HG03025 (cell line): ENCODE measurements around the gene FAHD1.
"Not testable (repeated sequence)": the region's sequence is repeated elsewhere in the genome, so short reads cannot be mapped to it uniquely, and the experiment has no call there.

Experiments
- ATAC-seq: cut with Tn5 transposase; IDR thresholded peaks from one replicate; pipeline ENCODE4 v1.9.1; 2021; ENCODE audit warnings: mild to moderate bottlenecking, moderate library complexity; ENCODE audit not compliant: unreplicated experiment, low FRiP score

The FAHD1 gene

GRCh38 chr16:1788708-1789100 lies 38.3 kb upstream of the FAHD1 start:
- no peak for ATAC-seq

GRCh38 chr16:1789643-1790045 lies 37.4 kb upstream of the FAHD1 start:
- ATAC-seq = no peak

GRCh38 chr16:1790261-1790610 lies 36.8 kb upstream of the FAHD1 start:
- ATAC-seq = no peak

- no peak for ATAC-seq
Measured at GRCh38 chr16:1790611-1791255, 36.3 kb upstream of the FAHD1 start.

GRCh38 chr16:1791256-1791942 lies 35.6 kb upstream of the FAHD1 start:
- no peak for ATAC-seq

GRCh38 chr16:1791943-1792812 lies 34.8 kb upstream of the FAHD1 start:
- ATAC-seq = no peak

GRCh38 chr16:1792836-1793577 lies 34.0 kb upstream of the FAHD1 start:
- no peak for ATAC-seq

GRCh38 chr16:1793578-1794220 lies 33.3 kb upstream of the FAHD1 start, which contains the start of gene IGFALS:
Gene IGFALS, minus strand, starts transcription at chr16:1793705. Its CDS starts 53 bp downstream, at chr16:1793652.
- ATAC-seq = no peak

GRCh38 chr16:1794221-1794871 lies 32.7 kb upstream of the FAHD1 start:
- no peak for ATAC-seq

- no peak for ATAC-seq
Measured at GRCh38 chr16:1794908-1795666, 31.9 kb upstream of the FAHD1 start.

GRCh38 chr16:1799263-1799662 lies 27.7 kb upstream of the FAHD1 start:
- not testable (repeated sequence) for ATAC-seq

GRCh38 chr16:1800701-1801100 lies 26.3 kb upstream of the FAHD1 start:
- no peak for ATAC-seq

- no peak for ATAC-seq
Measured at GRCh38 chr16:1807626-1808025, 19.4 kb upstream of the FAHD1 start.

GRCh38 chr16:1808691-1809090 lies 18.3 kb upstream of the FAHD1 start:
- no peak for ATAC-seq

- ATAC-seq = no peak
Measured at GRCh38 chr16:1809281-1809801, 17.7 kb upstream of the FAHD1 start.

- ATAC-seq = no peak
Measured at GRCh38 chr16:1810106-1810505, 16.9 kb upstream of the FAHD1 start.

GRCh38 chr16:1810536-1810935 lies 16.5 kb upstream of the FAHD1 start:
- ATAC-seq = no peak

GRCh38 chr16:1812732-1813163 lies 14.3 kb upstream of the FAHD1 start:
- no peak for ATAC-seq

- no peak for ATAC-seq
Measured at GRCh38 chr16:1815461-1815860, 11.5 kb upstream of the FAHD1 start.
